Ectodermal cell (in vitro differentiated cells): ENCODE data around the gene TNFAIP8L2.
"Not testable (repeated sequence)": the region's sequence is repeated elsewhere in the genome, so short reads cannot be mapped to it uniquely, and the experiment has no call there.

ENCODE experiments used
- H3K27ac ChIP-seq: 2 replicates; pipeline ENCODE4 v1.7.0; 2013; ENCODE audit warnings: mild to moderate bottlenecking, low read depth, low read length; ENCODE audit not compliant: insufficient read depth, poor library complexity, severe bottlenecking
- H3K27me3 ChIP-seq: 2 replicates; pipeline ENCODE4 v1.7.0; 2013; ENCODE audit warnings: mild to moderate bottlenecking, low read length; ENCODE audit not compliant: insufficient read depth, control insufficient read depth, poor library complexity, severe bottlenecking
- H3K36me3 ChIP-seq: one replicate; pipeline ENCODE4 v1.7.0; 2013; ENCODE audit warnings: low read length; ENCODE audit not compliant: control insufficient read depth, insufficient read depth
- H3K4me1 ChIP-seq: one replicate; pipeline ENCODE4 v1.7.0; 2013; ENCODE audit warnings: low read length; ENCODE audit not compliant: control insufficient read depth, insufficient read depth
- H3K4me3 ChIP-seq: 2 replicates; pipeline ENCODE4 v1.7.0; 2013; ENCODE audit warnings: low read depth, low read length, control low read depth; ENCODE audit not compliant: insufficient read depth
- H3K9me3 ChIP-seq: 2 replicates; pipeline ENCODE4 v1.7.0; 2013; ENCODE audit warnings: mild to moderate bottlenecking, low read length, moderate library complexity; ENCODE audit not compliant: control insufficient read depth
- WGBS, 2 experiments: methylation state at CpG; one replicate each; pipeline ENCODE4 v1.1.7; 2013; ENCODE audit warnings: missing lambda C conversion rate in 2 of 2; 5-methylcytosine and 5-hydroxymethylcytosine counted together

The TNFAIP8L2 gene

GRCh38 chr1:151188667-151189066, 32.2 kb downstream of the TNFAIP8L2 start:
- Histone ChIP-seq H3K36me3 (peaks cover 16% of the 10 kb centered on the region), H3K4me3 (peak overlapping the region; percentile 93), H3K4me1 (peaks cover 10% of the 10 kb centered on the region)
- not testable (repeated sequence) for H3K27me3 ChIP-seq, H3K9me3 ChIP-seq, H3K27ac ChIP-seq
- WGBS, 2 experiments: 80 to 93% methylated on average over 8 of the region's 8 CpGs

- Histone ChIP-seq H3K27ac (peak within 1 kb of the TSS; percentile 85), H3K4me3 (peak within 1 kb of the TSS; percentile 93), H3K27me3 (no peaks in the 10 kb centered on the region), H3K36me3 (peaks cover 7% of the 10 kb centered on the region), H3K4me1 (peaks cover 10% of the 10 kb centered on the region), H3K9me3 (no peaks in the 10 kb centered on the region)
- 0 to 1% methylated on average over 41 to 42 of the region's 42 CpGs for WGBS, 2 experiments
Measured at GRCh38 chr1:151189637-151190445, 33.4 kb downstream of the TNFAIP8L2 start, which contains the start of gene VPS72. TSS of gene VPS72 (minus strand) at chr1:151190197. CDS start at chr1:151190121, 76 bp downstream.

GRCh38 chr1:151192047-151192446, 35.6 kb downstream of the TNFAIP8L2 start:
- WGBS, 2 experiments: 84 to 92% methylated on average over 7 of the region's 7 CpGs
- Histone ChIP-seq H3K9me3 (no peaks in the 10 kb centered on the region), H3K27me3 (no peaks in the 10 kb centered on the region), H3K4me3 (no peak overlapping the region), H3K27ac (no peak overlapping the region), H3K36me3 (no peaks in the 10 kb centered on the region), H3K4me1 (peaks cover 10% of the 10 kb centered on the region)

GRCh38 chr1:151193304-151193703, 36.9 kb downstream of the TNFAIP8L2 start:
- Histone ChIP-seq H3K4me3 (no peak overlapping the region), H3K36me3 (no peaks in the 10 kb centered on the region), H3K27me3 (no peaks in the 10 kb centered on the region), H3K4me1 (peaks cover 9% of the 10 kb centered on the region), H3K27ac (no peak overlapping the region), H3K9me3 (no peaks in the 10 kb centered on the region)
- 89 to 90% methylated on average over 6 of the region's 6 CpGs for WGBS, 2 experiments

- Histone ChIP-seq H3K27ac (no peak overlapping the region), H3K27me3 (no peaks in the 10 kb centered on the region), H3K9me3 (no peaks in the 10 kb centered on the region), H3K4me1 (peaks cover 3% of the 10 kb centered on the region), H3K36me3 (no peaks in the 10 kb centered on the region), H3K4me3 (no peak overlapping the region)
- 87 to 95% methylated on average over 1 of the region's 1 CpG for WGBS, 2 experiments
Measured at GRCh38 chr1:151193856-151194255, 37.4 kb downstream of the TNFAIP8L2 start.

- H3K27ac ChIP-seq: not testable (repeated sequence)
- WGBS, 2 experiments: 87 to 94% methylated on average over 15 to 17 of the region's 17 CpGs
Measured at GRCh38 chr1:151194894-151195594, 38.6 kb downstream of the TNFAIP8L2 start.

GRCh38 chr1:151196292-151196800, 39.9 kb downstream of the TNFAIP8L2 start:
- Histone ChIP-seq H3K9me3 (no peaks in the 10 kb centered on the region), H3K27ac (no peak overlapping the region), H3K36me3 (no peaks in the 10 kb centered on the region), H3K27me3 (no peaks in the 10 kb centered on the region), H3K4me1 (peaks cover 4% of the 10 kb centered on the region), H3K4me3 (no peak overlapping the region)
- WGBS, 2 experiments: 72% methylated on average over 13 of the region's 14 CpGs

More at GRCh38 chr1:151194894-151195594, 38.6 kb downstream of the TNFAIP8L2 start:
- not testable (repeated sequence) for H3K27me3 ChIP-seq, H3K9me3 ChIP-seq, H3K36me3 ChIP-seq, H3K4me1 ChIP-seq, H3K4me3 ChIP-seq

GRCh38 chr1:151197863-151198253, 41.4 kb downstream of the TNFAIP8L2 start:
- no peaks in the 10 kb centered on the region for H3K9me3 ChIP-seq
- H3K36me3 ChIP-seq: peaks cover 3% of the 10 kb centered on the region
- peaks cover 5% of the 10 kb centered on the region for H3K4me1 ChIP-seq
- H3K4me3 ChIP-seq: peak overlapping the region; percentile 74
- WGBS, 2 experiments: 28 to 40% methylated on average over 10 of the region's 10 CpGs
- no peak overlapping the region for H3K27ac ChIP-seq
- no peaks in the 10 kb centered on the region for H3K27me3 ChIP-seq

GRCh38 chr1:151198254-151199127, 42.0 kb downstream of the TNFAIP8L2 start, which contains the start of gene PIP5K1A:
TSS of gene PIP5K1A (plus strand) at chr1:151198552. CDS start at chr1:151198997, 445 bp downstream.
- WGBS, 2 experiments: 0% methylated on average over 60 of the region's 60 CpGs
- H3K27ac ChIP-seq: peak within 1 kb of the TSS; percentile 86
- H3K9me3 ChIP-seq: no peaks in the 10 kb centered on the region
- no peaks in the 10 kb centered on the region for H3K27me3 ChIP-seq
- H3K4me1 ChIP-seq: peaks cover 5% of the 10 kb centered on the region
- H3K4me3 ChIP-seq: peak within 1 kb of the TSS; percentile 74
- peaks cover 6% of the 10 kb centered on the region for H3K36me3 ChIP-seq
